ENCODE results near the gene SNAPC4.
"Not testable (repeated sequence)": the region's sequence is repeated elsewhere in the genome, so short reads cannot be mapped to it uniquely, and the experiment has no call there.

Gene SNAPC4

DNA sequence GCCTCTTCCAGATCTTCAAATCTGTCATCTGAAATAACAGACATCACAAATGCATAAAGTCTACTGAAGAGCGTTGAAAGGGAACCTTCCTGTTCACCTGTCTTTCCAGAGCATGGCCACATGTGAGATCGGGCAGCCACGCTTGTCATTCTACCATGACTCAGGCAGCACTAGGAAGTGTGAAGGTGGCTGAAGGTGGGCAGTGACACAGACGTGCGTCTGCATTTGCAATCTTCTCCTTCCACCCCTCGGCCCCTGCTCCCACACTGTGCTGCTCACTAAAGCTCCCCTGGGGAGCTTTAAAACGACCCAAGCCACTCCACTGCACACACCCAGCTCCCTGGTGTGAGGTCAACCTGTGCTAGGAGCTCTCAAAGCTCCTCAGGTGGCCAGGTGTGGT is 7.9 kb upstream of the SNAPC4 start:
- DNase-seq (ENCODE audit: low spot score), result peak; percentile 16

DNA sequence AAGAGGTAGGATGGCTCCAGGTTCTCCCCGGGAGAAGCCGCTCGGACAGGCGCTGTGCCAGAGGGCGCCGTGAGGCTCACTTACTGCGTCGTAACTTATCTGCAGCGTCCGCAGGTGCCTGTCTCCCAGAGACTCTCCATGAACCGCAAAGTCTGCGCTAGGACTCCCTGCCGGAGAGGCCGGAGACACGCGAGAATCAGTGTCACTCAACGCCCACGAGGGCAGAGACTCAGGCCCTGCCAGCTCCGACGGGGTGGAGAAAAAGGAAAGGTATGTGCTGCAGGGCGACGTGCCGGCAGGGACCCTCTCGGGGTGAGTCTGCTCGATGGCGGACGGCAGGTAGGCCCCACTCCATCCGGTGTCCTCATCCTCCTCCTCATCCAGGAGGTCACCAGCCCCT is 7.1 kb upstream of the SNAPC4 start:
- not testable (repeated sequence) for DNase-seq (ENCODE audit: low spot score)

DNA sequence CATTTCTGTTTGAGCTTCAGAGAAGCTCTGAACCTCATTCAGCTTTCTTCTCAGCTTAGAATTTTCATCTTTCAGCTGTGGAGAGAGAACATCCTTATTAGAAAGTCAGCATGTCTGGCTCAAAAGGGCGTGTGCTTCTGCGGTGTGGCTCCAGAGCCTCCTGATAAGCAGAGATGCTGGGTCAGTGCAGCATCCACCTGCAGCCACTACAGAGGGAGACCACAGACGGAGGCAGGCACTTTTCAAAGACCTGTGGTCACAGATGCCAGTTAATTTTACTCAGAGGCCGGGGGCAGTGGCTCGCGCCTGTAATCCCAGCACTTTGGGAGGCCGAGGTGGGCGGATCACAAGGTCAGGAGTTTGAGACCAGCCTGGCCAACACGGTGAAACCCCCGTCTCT is 5.9 kb upstream of the SNAPC4 start:
- not testable (repeated sequence) for DNase-seq (ENCODE audit: low spot score)

- no peak for DNase-seq (ENCODE audit: low spot score)
These were observed 5.5 kb upstream of the SNAPC4 start for GRCh38 chr9:136405481-136405880.

GRCh38 chr9:136404801-136405136 is 4.8 kb upstream of the SNAPC4 start:
- DNase-seq (ENCODE audit: low spot score), result no peak

DNA sequence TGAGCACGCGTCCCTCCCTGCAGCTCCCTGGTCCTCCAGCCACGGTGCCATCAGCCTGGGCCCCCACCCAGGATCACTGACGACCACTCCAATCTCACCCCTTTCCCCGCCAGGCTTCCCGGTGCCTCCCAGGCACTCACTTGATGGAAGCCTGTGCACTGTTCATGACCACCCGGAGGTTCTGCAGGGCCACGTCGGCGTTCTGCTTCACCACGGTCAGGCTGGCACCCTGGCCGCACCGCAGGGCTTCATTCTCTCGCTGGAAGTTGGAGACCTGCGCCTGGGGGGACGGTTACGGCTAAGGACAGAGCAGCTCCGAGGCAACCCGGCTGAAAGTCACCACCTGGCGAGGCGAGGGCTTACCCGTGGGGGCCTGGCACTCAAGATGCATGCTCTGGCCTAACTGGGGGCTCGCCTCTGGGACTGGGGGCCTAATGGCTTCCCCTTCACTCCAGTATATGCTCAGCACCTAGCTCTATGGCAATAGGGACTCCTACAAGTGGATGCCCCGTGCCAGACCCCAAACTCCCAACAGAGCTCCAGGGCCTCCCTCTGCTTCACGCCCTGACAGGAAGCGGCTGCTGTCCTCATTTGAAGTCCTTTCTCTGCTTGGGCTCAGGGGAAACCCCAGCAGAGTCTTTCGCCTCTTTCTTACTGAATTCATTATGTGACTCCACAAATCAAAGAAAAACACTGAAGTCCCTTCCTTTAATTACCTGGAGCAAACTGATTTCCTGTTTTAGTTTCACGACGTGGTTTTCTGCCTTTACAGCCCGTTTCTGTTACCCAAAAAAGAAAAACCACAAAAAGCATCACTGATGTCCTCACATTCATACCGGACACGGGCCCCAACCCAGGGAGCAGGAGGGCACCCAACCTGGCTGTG is 4.2 kb upstream of the SNAPC4 start:
- DNase-seq (ENCODE audit: low spot score), result peak; percentile 47

DNA sequence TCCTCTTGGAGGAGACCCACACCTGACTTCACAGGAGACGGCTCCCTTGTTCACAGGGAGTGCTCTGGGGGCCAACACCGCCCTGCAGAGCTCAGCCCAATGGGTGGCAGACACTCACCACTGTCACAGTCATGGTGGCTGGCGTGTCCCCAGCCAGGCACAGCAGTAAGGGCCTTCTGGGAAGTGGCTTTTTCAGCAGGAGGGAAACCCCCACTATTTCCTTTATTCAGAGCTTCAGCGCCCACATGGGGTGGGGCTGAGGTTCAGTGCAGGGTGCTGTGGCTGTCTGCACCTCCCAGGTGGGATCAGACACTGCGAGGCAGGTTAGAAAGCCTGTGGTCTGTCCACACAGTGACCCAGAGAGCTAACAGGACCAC is 3.6 kb upstream of the SNAPC4 start:
- peak; percentile 89 for DNase-seq (ENCODE audit: low spot score)

DNA sequence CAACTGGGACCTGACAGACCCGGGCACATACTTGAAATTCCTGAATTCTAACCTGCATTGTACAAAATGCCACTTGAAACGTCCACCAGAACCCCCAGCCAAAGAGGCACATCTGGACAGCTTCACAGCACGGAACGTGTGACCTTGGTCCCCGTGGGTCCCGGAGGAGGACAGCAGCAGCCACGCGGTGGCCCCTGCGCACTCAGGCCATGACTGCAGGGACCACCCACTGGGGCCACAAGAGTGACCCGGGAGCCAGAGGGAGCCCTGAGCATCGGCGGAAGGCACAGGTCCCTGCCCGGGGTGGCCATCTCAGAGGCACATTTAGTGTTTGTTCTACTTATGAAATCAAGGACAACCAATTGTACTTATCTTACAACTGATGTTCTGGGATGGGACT is 2.1 kb upstream of the SNAPC4 start:
- DNase-seq (ENCODE audit: low spot score), result no peak

GRCh38 chr9:136401173-136401922 is 1.4 kb upstream of the SNAPC4 start:
- no peak for DNase-seq (ENCODE audit: low spot score)

DNA sequence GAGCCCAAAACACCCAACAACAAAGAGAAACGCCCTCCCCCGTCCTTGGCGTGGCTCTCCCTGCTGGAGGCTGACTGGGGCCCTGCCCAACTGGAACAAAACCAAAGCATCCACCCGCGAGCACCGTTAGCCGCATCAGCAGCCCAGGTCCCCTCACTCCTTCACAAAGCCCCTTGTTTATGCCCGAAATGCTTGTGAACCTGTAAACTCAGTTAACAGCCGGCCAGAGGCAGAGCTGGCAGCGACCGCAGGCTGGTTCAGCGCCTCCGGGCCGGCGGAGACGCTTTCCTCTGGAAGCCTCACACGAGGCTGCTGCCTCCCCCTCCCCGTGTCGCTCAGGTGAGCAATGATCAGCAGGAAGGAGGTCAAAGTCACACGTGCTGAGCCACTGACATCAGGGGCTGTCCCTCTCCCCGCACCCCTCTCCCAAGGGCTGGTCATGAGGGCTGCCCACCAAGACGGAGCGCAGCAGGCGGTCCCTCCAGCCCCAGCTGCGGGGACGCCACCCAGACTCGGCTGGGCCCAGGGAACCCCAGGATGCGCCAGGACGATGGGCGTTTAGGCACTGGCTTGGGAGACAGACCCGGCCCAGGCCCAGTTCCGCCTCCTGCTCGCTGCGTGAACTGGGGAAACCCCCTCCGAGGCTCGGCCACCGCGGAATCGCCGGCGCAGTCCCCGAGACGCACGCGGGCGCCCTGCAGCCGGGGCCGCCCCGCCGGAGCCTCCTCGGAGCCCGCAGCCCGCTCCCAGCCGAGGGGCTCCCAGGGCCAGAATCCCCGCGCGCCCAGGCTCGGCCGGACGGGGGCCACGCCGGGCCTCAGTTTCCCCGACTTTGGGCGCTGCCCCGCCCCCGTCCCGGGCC is 563 bp downstream of the SNAPC4 start:
- peak; percentile 32 for DNase-seq (ENCODE audit: low spot score)

DNA sequence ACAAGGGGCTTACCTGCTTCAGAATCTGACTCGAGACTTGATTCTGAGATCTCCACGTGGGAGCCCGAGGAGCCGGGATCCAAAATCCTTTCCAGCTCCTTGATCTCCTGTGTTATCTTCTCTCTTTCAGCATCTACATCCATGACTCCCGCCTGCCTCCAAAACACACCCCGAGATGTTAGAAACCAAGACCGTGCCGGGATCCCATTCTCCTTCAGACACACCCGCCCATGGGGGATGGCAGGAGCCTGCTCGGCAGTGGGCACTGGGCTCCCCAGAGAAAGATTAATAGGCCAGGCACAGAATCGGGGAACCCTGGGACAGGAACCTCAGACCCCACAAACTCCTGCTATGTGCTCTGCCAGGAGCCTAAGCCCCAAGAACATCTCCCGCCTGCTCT is 1.7 kb downstream of the SNAPC4 start:
- no peak for DNase-seq (ENCODE audit: low spot score)

- DNase-seq (ENCODE audit: low spot score), result no peak
These were observed 2.3 kb downstream of the SNAPC4 start for GRCh38 chr9:136397643-136398042.

GRCh38 chr9:136396219-136396515 is 3.8 kb downstream of the SNAPC4 start:
- no peak for DNase-seq (ENCODE audit: low spot score)

- no peak for DNase-seq (ENCODE audit: low spot score)
These were observed 4.4 kb downstream of the SNAPC4 start for GRCh38 chr9:136395345-136396218.

- DNase-seq (ENCODE audit: low spot score), result no peak
These were observed 5.0 kb downstream of the SNAPC4 start for GRCh38 chr9:136395020-136395340.

- no peak for DNase-seq (ENCODE audit: low spot score)
These were observed 5.5 kb downstream of the SNAPC4 start for GRCh38 chr9:136394312-136395019.

- no peak for DNase-seq (ENCODE audit: low spot score)
These were observed 6.4 kb downstream of the SNAPC4 start for GRCh38 chr9:136393531-136393930.

- DNase-seq (ENCODE audit: low spot score), result no peak
These were observed 7.2 kb downstream of the SNAPC4 start for GRCh38 chr9:136392538-136393449.

- no peak for DNase-seq (ENCODE audit: low spot score)
These were observed 8.0 kb downstream of the SNAPC4 start for GRCh38 chr9:136391737-136392537.

All from CD4-positive, alpha-beta T cell treated with Interleukin-2 at 100 ng/mL for 4 hours (primary cell).